Activated gamma-delta T cell treated with anti-CD3 and anti-CD28 coated beads, Interleukin-2, amount 50 U/mL, for 16 hours (primary cell): ENCODE data around the gene SMAD7.

Experiments used
- DNase-seq: peaks from one replicate; pipeline ENCODE4 v3.0.0-alpha.2; 2020; ENCODE audit warnings: low read depth

The SMAD7 gene

GRCh38 chr18:48950536-48951447 is at the start of gene SMAD7:
Gene SMAD7 (minus strand): TSS chr18:48950965. CDS start chr18:48950424, 541 bp downstream.
- no peak for DNase-seq

- DNase-seq = no peak
These were observed 48.8 kb upstream of the SMAD7 start for GRCh38 chr18:48999569-48999968.

GRCh38 chr18:48997985-48998831 is 47.4 kb upstream of the SMAD7 start:
- no peak for DNase-seq

GRCh38 chr18:48997681-48997984 is 46.9 kb upstream of the SMAD7 start:
- DNase-seq = no peak

GRCh38 chr18:48996901-48997463 is 46.2 kb upstream of the SMAD7 start:
- DNase-seq = no peak

- DNase-seq = no peak
These were observed 45.3 kb upstream of the SMAD7 start for GRCh38 chr18:48996041-48996440.

GRCh38 chr18:48994926-48995835 is 44.4 kb upstream of the SMAD7 start:
- DNase-seq = no peak

GRCh38 chr18:48994044-48994651 is 43.4 kb upstream of the SMAD7 start:
- DNase-seq = no peak

- no peak for DNase-seq
These were observed 42.8 kb upstream of the SMAD7 start for GRCh38 chr18:48993586-48993985.

- no peak for DNase-seq
These were observed 42.2 kb upstream of the SMAD7 start for GRCh38 chr18:48992791-48993555.

- DNase-seq = no peak
These were observed 41.4 kb upstream of the SMAD7 start for GRCh38 chr18:48992133-48992532.

- no peak for DNase-seq
These were observed 40.9 kb upstream of the SMAD7 start for GRCh38 chr18:48991676-48992075.

GRCh38 chr18:48991319-48991660 is 40.5 kb upstream of the SMAD7 start:
- no peak for DNase-seq

- no peak for DNase-seq
These were observed 39.9 kb upstream of the SMAD7 start for GRCh38 chr18:48990481-48991318.

- no peak for DNase-seq
These were observed 38.8 kb upstream of the SMAD7 start for GRCh38 chr18:48989304-48990303.

GRCh38 chr18:48988508-48989303 is 37.9 kb upstream of the SMAD7 start:
- DNase-seq = no peak

- no peak for DNase-seq
These were observed 37.1 kb upstream of the SMAD7 start for GRCh38 chr18:48987821-48988220.
